Colonic mucosa (tissue), 4 donors: Measurements from ENCODE around the gene FHL3. TPM values are rescaled to one million over a fixed set of nuclear protein-coding genes. Genes with fewer than 3 reads are reported as not detected.
A peak's percentile ranks its signal among the peaks of the same experiment; 100 is the strongest.

ENCODE experiments used
- DNase-seq: peaks from one replicate; pipeline ENCODE4 v3.0.0-alpha.2; 2020
- H3K27ac ChIP-seq: fragments of 200-600 bp; one replicate; pipeline ENCODE4 v1.8.0; 2021
- H3K27me3 ChIP-seq: fragments of 200-600 bp; one replicate; pipeline ENCODE4 v1.8.0; 2021
- H3K36me3 ChIP-seq: fragments of 200-600 bp; one replicate; pipeline ENCODE4 v1.8.0; 2021
- H3K4me1 ChIP-seq: fragments of 200-600 bp; one replicate; pipeline ENCODE4 v1.8.0; 2021; ENCODE audit warnings: mild to moderate bottlenecking
- H3K4me3 ChIP-seq: fragments of 200-600 bp; one replicate; pipeline ENCODE4 v1.8.0; 2021
- H3K9ac ChIP-seq, 2 donors: one replicate each; pipeline ENCODE4 v1.7.0; 2013; ENCODE audit warnings: control low read depth in 2 of 2, low read depth in 2 of 2, low read length in 2 of 2
- H3K9me3 ChIP-seq: fragments of 200-600 bp; one replicate; pipeline ENCODE4 v1.8.0; 2021
- intact Hi-C: fragments of 100-400 bp; cut with DNase I; formaldehyde crosslinking; loops from one replicate; pipeline ENCODE4 v1.14.1; 2022
- total RNA-seq, 2 donors: library from RNA; stranded (reverse); fragmentation: NEBNext Ultra II Directional in 1 of 2; extraction: Animal tissue kit (Norgen Biotek cat#: 25700) in 1 of 2; gene quantifications; one replicate each; pipeline ENCODE4 v1.2.1, GENCODE V29; 2021
- TF ChIP-seq, protein P1 (sequence below): fragments of 200-600 bp; IDR thresholded peaks from one replicate; pipeline ENCODE4 v1.8.0; 2022; ENCODE audit warnings: antibody characterized with exemption, mild to moderate bottlenecking
- donor health status: healthy.
- donor health status: DM: no; HTN: no; CAD: no.
- donor health status: DM: no; HTN: no; CAD: no.

The FHL3 gene
- total RNA-seq, 2 donors from 2014 or later: 2.7 to 7.8 TPM

DNA sequence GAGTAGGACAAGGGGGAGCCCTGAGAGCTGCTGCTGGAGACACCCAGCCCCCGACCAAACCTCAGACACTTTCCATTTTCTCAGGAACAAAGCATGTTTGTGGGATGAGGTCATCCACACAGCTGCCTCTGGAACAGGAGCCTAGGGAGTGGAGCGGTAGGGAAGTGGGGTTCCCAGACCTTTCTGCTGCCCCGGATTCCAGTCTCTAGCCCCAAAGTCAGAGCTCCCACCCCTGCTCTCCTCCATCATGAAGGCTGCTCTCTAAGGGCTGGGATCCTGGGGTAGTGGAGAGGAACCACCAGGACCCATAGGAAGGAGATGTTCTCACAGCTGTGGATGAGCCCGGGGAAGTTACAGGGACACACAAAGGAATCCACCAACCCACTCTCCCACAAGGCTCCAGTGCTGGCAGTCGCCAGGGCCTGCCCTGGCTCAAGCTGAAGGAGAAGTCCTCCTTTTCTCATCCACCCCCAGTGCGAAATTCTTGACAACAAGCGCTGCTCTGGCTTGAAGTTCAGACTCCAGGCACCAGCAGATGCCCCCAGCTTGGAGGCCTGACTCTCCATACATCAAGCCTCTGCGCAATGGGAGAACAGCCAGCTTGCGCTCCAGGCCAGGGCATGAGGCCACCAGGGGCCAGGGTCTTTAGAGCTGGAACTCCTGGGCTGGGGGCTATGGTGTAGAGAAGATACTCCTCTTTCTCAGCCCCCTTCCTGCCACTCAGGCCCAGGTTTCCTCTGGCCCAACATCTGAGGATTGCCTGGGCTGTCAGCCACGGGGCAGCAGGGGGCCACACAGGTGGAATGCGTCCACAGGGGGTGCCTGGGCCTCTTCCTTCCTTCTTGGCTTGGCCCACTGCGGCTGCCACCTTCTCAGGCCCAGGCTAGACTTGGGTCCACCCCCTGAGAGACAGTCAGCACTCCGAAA lies 4.5 kb downstream of the FHL3 start:
- Histone ChIP-seq H3K9ac (peak overlapping the region; percentile 33 to 35), H3K9me3 (no peaks in the 10 kb centered on the region), H3K4me1 (no peaks in the 10 kb centered on the region), H3K4me3 (no peak overlapping the region), H3K27ac (peak overlapping the region; percentile 80), H3K36me3 (no peaks in the 10 kb centered on the region), H3K27me3 (peaks cover 10% of the 10 kb centered on the region)
- intact Hi-C loops: no loop called here
- DNase-seq: no peak
- TF ChIP-seq, protein P1, sequence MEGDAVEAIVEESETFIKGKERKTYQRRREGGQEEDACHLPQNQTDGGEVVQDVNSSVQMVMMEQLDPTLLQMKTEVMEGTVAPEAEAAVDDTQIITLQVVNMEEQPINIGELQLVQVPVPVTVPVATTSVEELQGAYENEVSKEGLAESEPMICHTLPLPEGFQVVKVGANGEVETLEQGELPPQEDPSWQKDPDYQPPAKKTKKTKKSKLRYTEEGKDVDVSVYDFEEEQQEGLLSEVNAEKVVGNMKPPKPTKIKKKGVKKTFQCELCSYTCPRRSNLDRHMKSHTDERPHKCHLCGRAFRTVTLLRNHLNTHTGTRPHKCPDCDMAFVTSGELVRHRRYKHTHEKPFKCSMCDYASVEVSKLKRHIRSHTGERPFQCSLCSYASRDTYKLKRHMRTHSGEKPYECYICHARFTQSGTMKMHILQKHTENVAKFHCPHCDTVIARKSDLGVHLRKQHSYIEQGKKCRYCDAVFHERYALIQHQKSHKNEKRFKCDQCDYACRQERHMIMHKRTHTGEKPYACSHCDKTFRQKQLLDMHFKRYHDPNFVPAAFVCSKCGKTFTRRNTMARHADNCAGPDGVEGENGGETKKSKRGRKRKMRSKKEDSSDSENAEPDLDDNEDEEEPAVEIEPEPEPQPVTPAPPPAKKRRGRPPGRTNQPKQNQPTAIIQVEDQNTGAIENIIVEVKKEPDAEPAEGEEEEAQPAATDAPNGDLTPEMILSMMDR: no peak

DNA sequence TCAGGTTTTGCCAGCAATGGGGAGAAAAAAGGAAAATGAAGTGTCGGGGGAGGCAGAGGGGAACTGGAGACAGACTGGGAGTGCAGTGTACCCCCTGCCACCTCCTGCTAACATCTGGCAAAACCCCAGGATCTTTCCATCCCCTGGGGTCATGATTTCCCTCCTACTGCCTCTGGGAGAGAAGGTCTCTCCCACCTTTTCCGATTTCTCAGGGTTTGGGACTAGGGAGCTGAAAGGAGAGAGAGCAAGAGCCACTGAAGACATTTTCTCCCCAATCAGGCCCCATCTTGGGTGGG lies 5.1 kb downstream of the FHL3 start:
- TF ChIP-seq, protein P1: no peak
- Histone ChIP-seq H3K27ac (peak overlapping the region; percentile 80), H3K4me1 (no peaks in the 10 kb centered on the region), H3K27me3 (peaks cover 10% of the 10 kb centered on the region), H3K9ac (peak overlapping the region; percentile 35 to 66), H3K4me3 (no peak overlapping the region), H3K36me3 (no peaks in the 10 kb centered on the region), H3K9me3 (no peaks in the 10 kb centered on the region)
- no peak for DNase-seq
- intact Hi-C loops: no loop called here

DNA sequence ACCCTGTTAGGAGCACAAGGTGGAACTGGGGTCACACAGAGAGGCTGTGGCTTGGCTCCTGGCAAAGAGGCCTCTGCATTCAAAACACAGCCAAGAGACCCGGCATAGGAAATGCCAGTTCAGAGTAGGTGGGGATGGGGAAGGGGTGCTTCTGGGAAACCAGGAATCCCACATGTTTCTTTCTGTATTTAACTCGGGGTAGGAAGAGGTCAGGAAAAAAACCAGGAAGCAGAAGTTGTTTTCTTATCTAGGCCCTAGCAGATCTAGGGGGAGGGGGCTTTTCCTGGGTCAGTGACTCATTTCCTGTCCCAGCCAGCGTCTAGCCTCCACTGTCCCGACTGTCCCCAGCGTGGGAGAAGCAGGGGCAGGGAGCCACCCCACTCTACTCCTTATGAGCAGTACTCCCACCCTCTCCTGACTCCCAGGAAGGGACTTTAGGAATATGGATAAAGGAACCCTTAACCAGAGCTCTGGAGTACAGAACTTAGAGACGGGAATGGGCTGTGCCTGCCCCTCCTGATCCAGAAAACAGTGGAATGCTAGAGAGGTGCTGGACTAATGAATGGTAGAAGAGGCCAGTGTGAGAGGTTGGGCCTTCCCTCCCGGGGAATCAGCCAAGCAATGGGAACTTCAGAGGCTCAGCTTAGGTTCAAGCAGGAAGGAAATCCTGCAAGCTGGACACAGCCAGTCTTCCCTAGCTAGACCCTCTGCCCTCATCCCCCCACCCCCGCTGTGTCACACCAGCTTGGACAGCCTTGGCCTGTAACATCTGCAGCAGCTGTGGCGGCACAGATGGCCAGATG lies 5.7 kb downstream of the FHL3 start:
- Histone ChIP-seq H3K36me3 (no peaks in the 10 kb centered on the region), H3K4me1 (no peaks in the 10 kb centered on the region), H3K27ac (peak overlapping the region; percentile 80), H3K9ac (peak overlapping the region; percentile 35 to 66), H3K9me3 (no peaks in the 10 kb centered on the region), H3K27me3 (peaks cover 6% of the 10 kb centered on the region), H3K4me3 (no peak overlapping the region)
- DNase-seq: no peak
- intact Hi-C loops: no loop called here
- TF ChIP-seq, protein P1: no peak

DNA sequence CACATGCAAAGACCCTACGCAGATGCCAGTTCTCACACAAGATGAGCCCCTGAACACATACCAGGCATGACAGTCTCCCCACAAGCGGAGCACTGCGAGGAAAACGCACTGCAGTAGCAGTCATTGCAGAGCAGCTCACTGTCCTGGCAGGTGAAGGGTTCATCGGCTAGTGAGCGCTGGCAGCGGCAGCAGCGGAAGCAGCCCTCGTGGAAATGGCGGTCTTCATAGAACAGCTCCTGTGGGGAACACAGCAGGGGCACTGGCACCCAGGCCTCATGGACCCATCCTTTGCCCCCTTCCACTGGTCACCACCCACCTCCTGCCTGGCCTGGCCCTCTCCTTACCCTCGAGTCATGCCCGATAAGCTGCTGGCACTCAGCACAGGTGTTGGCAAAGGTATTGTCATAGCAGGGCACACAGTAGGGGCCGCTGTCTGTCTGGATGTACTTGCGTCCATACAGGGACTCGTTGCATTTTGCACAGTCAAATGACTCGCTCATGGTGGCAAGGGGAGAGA lies 6.3 kb downstream of the FHL3 start:
- no peak for DNase-seq
- Histone ChIP-seq H3K27ac (peak overlapping the region; percentile 80), H3K9me3 (no peaks in the 10 kb centered on the region), H3K36me3 (no peaks in the 10 kb centered on the region), H3K9ac (peak overlapping the region; percentile 40 to 66), H3K4me3 (no peak overlapping the region), H3K4me1 (no peaks in the 10 kb centered on the region), H3K27me3 (no peaks in the 10 kb centered on the region)
- TF ChIP-seq, protein P1: no peak
- intact Hi-C loops: no loop called here

DNA sequence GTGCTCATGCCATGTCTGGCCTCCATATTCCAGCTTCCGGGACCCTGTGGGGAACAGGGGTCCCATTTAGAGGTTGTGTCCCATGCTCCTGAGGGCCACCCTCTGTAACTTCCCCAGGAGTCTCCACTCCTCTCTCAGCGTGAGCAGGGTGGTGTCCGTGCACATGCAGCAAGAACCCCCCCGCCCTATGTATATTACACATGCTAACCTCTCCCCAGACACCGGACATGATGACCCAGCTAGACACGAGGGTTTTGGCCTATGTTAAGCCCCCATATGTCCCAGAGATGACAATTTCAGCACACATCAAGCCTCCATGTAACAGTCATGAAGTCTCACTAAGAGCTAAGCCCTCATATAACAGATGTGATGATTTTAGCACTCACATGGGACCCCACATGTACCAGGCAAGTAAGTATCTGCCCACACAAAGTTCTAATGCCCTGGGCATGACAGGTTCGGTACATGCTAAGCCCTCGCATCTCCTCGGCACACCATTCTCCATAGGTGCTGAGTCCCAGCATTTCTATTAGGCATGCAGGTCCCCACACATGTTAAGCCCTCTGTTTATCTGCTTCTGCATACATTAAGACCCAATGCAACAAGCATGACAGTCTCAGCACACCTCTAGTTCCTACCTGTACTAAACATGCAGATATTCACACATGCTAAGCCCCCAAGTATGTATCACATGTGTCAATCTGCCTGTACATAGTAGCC lies 7.1 kb downstream of the FHL3 start:
- intact Hi-C loops: no loop called here
- TF ChIP-seq, protein P1: no peak
- no peaks in the 10 kb centered on the region for H3K36me3 ChIP-seq
- peak overlapping the region in 1 of 2 donors; percentile 40 for H3K9ac ChIP-seq
- no peak for DNase-seq
- no peaks in the 10 kb centered on the region for H3K27me3 ChIP-seq
- H3K4me1 ChIP-seq: no peaks in the 10 kb centered on the region
- no peaks in the 10 kb centered on the region for H3K9me3 ChIP-seq
- peak overlapping the region; percentile 80 for H3K27ac ChIP-seq
- no peak overlapping the region for H3K4me3 ChIP-seq
